Measurements from ENCODE around the gene KCNJ12.
"Not testable (repeated sequence)": the region's sequence is repeated elsewhere in the genome, so short reads cannot be mapped to it uniquely, and the experiment has no call there.

KCNJ12 gene

DNA sequence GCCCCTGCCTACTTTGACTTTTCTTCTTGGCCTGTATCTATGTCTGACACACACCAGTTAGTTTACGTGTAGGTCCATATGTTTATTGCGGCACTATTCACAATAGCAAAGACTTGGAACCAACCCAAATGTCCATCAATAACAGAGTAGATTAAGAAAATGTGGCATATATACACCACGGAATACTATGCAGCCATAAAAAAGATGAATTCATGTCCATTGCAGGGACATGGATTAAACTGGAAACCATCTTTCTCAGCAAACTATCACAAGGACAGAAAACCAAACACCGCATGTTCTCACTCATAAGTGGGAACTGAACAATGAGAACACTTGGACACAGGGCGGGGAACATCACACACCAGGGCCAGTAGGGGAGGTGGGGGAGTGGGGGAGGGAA, 80.3 kb downstream of the KCNJ12 start:
- DNase-seq = not testable (repeated sequence)

DNA sequence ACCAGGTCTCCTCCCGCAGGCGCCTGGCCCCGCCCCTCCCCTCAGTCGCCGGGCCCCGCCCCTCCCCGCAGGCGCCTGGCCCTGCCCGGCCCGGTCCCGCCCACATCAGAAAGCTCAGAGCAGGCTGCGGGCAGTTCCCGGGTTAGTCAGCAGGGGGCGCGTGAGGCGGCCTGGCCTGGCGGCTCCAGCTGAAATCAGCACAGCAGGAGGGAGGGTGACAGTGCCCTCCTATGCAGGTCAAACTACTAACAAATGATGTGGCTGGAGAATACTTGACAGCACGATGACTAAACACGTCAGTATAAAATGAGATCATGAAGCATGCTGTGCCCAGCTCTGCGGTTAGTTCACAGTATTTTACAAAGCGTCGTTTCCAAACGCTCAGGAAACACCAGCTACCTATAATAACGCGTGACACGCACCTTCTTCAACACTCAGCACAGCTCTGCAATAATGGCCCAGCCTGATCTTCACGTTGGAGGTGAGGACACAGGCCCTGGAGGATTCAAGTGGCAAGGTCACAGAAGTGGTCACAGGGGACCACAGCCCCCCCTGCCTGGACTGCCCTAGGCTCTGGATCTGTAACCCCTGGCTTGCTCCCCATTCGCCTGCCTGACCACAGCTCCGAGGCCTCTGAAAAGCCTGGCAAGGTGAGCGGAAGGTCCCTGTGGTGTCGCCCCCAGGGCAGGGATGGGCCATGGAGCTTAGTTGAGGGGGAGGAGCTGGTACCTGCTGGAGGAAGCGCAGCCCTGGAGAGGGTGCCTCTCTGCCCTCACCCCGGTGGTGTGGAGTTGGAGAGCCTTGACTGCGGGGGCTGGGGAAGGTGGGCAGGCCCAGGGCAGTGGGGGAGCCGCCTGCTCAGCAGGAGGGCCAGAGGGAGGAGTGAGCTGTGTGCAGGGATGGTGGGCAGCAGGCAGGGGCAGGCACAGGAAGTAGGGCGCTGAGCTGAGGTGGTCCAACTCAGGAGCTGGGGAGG, 81.2 kb downstream of the KCNJ12 start:
- peak; percentile 83 to 93 (median 91) for DNase-seq

DNA sequence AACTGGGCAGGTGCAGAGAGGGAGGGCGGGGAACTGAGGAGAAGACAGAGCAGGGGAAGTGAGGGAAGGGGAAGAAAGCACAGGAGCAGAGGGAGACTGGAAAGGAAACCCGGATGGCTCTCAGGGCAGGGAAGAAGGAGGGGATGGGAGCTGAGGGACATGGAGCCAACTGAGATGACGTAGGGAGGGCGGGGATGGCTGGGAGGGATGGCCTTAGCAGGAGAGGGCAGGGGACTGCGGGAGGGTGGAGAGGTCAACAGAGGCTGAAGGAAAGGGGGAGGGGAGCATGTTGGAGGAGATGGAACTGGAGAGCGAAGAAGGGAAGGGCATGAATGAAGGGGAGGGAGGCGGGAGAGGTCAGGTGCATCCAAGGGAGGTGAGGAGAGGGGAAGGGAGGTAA, 81.9 kb downstream of the KCNJ12 start:
- DNase-seq = no peak

DNA sequence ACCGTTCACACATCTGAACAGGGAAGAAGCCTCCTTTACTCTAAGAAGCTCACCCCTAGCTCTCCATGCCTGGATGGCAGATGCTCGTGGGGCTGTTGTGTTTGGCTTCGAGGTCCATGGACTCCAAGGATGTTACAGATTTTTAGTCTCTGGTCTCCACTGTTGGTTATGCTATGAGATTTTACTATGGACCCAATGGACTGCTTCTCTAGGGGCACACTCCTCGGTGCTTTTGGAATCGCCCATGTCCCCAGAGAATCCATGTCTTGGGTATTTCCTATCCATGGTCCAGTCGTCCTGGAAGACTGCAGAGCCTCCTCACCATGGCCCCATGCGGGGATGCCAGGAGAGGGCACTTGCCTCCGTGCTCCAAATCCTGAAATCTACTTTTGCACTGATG, 83.4 kb downstream of the KCNJ12 start:
- no peak for DNase-seq

DNA sequence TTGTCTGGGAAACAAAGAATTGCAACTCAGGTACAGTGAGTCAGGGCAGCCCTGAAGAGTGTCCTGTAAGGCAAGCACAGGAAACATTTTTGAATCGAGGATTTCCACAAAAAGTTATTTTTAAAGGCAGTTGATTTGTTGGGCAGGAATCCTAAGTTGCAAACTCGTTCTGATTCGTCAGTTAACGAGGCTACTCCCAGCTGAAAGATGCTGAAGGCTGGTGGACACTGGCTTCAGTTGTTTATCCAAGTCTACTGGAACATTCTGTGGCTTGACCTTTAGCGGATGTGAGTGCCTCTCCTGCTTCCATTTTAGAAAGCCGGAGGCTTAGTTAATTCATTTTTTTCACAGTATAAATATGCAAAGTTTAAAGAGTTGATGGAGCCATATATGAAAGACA, 84.2 kb downstream of the KCNJ12 start:
- no peak for DNase-seq

DNA sequence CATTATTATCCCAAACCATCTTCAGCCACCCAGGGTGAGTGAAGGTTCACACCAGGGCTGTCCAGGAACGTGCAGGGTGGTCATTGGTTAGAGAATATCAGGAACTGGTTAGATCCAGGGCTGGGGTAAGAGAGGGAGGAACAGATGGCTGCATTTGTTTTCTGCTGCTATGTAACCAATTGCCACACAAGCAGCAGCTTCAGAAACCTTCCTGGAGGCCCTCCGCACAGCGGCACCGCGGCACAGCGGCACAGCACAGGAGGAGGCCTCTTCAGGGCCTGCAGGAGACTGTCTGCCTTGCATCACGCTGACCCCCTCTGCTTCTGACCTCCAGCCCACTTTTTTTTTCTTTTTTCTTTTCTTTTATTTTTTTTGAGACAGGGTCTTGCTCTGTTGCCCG, 86.1 kb downstream of the KCNJ12 start:
- DNase-seq = no peak

DNA sequence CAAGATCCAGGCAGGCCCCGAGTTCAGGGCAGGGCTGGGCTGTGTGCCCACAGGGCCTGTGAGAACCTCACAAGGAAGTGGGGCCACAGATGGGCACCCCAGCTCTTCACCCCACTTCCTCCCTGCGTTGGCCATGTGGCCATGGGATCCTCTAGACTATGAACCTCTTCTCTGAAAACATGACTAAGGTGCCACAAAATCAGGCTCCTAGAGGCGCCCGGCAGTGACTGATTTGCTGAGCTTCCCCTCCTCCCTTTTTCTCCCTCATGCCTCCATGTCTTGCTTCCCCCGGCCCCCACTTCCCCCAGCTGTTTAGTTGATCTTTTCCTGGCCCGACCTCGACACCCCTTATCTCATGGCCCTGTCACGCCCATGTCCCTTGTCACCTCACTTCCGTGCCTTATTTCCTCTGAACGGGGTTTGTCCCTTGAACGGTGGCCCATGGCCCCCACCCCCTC, 87.1 kb downstream of the KCNJ12 start:
- DNase-seq = no peak

DNA sequence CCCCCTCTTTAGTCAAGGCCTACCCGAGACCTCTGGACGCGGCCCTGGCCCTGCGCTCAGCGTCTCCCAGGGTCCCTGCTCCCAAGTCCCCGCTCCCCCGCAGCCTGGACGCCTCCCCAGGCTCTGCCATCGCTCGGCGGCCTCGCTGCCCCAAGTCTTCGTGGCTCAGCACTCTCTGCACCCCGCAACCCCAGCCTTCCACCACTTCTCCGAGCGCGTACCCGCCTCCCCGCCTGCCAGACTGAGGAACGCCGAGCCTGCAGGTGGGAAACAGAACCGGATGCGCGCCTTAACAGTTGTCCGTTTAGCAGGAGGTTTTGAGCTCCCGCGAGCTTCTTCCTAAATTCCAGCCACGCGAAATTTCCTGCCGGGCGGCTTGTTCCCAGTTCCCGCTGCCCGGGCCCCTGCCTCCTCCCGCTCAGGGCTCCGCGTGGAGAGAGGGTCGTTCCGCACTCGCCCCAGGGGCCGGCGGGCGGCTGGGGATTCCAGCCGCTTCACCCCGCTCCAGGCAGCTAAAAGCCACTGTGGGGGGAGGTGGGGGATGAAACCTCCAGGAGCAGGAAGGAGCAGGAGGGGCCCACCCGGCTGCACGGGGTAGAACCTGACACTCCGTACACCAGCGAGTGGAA, 87.7 kb downstream of the KCNJ12 start:
- no peak for DNase-seq

DNA sequence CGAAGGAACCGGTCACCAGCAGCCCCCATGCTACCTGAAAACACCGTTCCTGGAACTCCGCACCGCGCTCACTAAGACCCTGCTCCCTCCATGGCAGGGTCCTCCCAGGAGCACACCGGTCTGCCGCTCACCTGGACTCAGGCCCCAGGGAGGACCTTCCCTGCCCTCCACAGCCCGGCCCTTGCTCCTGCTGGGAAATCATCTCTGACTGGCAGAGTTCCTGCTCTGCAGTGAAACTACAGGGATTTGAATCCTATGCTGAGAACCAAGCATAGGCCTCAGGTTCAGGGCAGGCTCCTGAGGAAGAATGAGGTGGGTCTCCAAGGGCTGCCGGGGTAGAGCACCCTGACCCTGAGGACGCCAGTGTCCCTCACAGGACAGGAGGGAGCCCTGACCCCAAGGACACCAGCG, 88.5 kb downstream of the KCNJ12 start:
- DNase-seq = no peak

DNA sequence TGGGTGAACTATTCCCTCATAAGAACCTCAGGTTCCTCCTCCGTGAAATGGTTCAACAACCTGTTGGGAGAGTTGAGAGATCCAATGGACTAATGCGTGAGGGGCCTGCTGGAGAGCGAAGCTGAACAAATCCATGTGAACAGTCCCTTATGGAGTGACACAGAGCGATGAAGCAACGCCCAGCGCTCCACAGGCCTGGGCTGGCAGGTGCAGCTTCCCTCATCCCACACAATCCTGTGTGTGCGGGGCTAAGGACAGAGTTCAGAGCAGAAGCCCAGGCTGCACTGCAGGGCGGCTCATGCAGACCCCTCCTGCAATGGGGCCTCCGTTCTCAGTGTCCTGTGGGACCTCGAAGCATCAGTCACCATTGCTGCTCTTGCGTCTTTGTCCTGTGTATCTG, 90.4 kb downstream of the KCNJ12 start:
- DNase-seq = no peak

DNA sequence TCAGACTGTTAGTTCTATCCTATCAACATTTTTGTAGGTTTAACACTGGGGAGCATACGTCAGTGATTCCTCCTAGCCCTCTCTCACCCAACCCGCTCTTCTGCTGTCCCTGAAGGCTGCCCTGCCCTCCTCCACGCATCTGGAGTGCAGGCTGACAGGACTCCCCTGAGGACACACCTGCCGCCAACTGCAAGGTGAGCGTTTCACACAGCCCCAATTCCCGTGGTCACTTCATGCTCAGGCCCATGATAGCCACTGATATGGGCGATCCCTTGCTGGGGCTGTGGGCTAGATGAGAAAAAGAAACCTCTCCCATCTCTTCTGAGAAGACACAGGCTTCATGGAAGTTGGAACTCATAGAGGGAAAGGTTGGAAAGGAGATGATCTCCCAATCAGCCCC, 91.0 kb downstream of the KCNJ12 start:
- DNase-seq = no peak

DNA sequence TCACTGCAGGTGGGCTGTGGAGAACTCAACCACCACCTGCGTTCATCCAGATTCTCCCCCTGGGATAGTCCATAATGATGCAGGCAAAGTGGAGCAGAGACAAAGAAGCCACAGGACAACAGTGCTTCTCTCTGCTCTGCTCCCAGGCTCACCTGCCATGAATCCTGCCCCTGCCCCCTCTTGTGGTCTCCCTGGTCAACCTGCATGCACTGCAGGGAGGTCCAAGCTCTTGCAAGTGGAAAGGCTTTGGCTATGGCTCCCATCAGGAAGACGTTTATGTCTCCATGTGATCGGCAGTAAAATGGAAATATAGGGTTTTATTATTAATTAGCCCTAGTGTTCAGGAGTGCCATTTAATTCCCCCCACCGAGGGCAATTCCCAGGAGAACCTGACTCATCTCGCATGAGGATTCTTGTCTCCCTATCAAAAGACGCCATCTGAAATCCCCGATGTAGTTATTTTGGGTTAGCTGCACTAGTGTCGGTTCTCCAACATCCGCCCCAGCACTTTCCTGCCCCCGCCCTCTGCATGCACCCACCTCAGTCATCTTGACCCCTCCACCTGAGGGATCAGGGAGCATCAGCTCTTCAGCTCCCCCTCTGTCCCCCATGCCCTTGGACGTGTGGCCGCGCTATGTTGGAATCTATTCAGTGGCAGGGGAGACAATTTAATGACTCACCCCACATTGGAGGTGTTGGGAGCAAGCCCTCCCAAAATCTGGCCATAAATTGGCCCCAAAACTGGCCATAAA, 91.8 kb downstream of the KCNJ12 start:
- DNase-seq = no peak
